ENCODE measurements around the gene EYS.

The EYS gene

DNA sequence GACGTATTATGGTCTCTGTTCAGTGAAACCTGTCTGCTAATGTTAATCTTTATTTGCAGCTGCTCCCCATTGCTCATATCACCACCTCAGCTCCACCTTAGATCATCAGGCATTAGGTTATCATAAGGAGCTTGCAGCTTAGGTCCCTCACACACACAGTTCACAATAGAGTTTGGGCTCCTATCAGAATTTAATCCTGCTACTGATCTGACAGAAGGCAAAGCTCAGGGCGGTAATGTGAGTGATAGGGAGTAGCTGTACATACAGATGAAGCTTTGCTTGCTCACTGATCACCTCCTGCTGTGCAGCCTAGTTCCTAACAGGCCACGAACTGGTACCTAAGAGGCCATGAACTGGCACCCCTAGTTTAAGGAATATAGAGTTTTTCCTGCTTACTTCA, 989.7 kb downstream of the EYS start:
- H3K36me3 ChIP-seq (ENCODE audit: control insufficient read depth in 1 of 2, insufficient read depth in 2 of 2, low read length in 2 of 2) = no peaks in the 10 kb centered on the region
- no peak overlapping the region for H3K27ac ChIP-seq (ENCODE audit: low read depth, low read length)
- no peaks in the 10 kb centered on the region for H3K27me3 ChIP-seq (ENCODE audit: control insufficient read depth in 1 of 2, insufficient read depth in 2 of 2, low read length in 2 of 2)

DNA sequence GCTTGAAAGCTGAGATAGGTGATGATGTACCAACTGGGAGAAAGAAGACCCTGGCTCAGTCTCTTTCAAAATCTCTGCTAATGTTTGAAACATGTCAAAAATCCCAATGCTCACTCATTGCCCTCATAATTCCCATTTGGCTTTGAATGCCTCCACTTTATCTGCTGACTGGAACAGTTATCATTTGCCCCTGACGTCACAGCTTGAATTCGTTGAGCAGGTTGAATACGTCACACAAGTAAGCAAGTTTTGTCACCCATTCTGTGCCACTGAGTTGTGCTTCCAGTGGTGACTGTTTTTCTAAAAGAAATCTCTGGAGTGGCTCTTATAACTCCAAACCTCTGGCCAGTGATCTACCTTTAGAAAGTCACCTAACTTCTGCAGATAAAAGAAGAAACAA, 991.4 kb downstream of the EYS start:
- no peaks in the 10 kb centered on the region for H3K9me3 ChIP-seq (ENCODE audit: control insufficient read depth in 1 of 2, low read length in 2 of 2)
- H3K27ac ChIP-seq (ENCODE audit: low read depth, low read length) = no peak overlapping the region
- H3K36me3 ChIP-seq (ENCODE audit: control insufficient read depth in 1 of 2, insufficient read depth in 2 of 2, low read length in 2 of 2) = no peaks in the 10 kb centered on the region
- H3K9ac ChIP-seq (ENCODE audit: low read depth in 1 of 2, low read length in 2 of 2) = no peak overlapping the region
- H3K4me1 ChIP-seq (ENCODE audit: control insufficient read depth in 1 of 2, insufficient read depth in 2 of 2, low read length in 2 of 2) = no peaks in the 10 kb centered on the region
- no peak overlapping the region for H3K4me3 ChIP-seq (ENCODE audit: low read depth in 1 of 2, low read length in 2 of 2)
- no peaks in the 10 kb centered on the region for H3K27me3 ChIP-seq (ENCODE audit: control insufficient read depth in 1 of 2, insufficient read depth in 2 of 2, low read length in 2 of 2)

More for the DNA sequence above, 989.7 kb downstream of the EYS start:
- Histone ChIP-seq H3K4me1 (ENCODE audit: control insufficient read depth in 1 of 2, insufficient read depth in 2 of 2, low read length in 2 of 2) (no peaks in the 10 kb centered on the region), H3K9me3 (ENCODE audit: control insufficient read depth in 1 of 2, low read length in 2 of 2) (no peaks in the 10 kb centered on the region), H3K9ac (ENCODE audit: low read depth in 1 of 2, low read length in 2 of 2) (no peak overlapping the region), H3K4me3 (ENCODE audit: low read depth in 1 of 2, low read length in 2 of 2) (no peak overlapping the region)

GRCh38 chr6:64714073-64714472, 993.0 kb downstream of the EYS start:
- Histone ChIP-seq H3K36me3 (ENCODE audit: control insufficient read depth in 1 of 2, insufficient read depth in 2 of 2, low read length in 2 of 2) (no peaks in the 10 kb centered on the region), H3K9me3 (ENCODE audit: control insufficient read depth in 1 of 2, low read length in 2 of 2) (no peaks in the 10 kb centered on the region), H3K27me3 (ENCODE audit: control insufficient read depth in 1 of 2, insufficient read depth in 2 of 2, low read length in 2 of 2) (no peaks in the 10 kb centered on the region), H3K4me1 (ENCODE audit: control insufficient read depth in 1 of 2, insufficient read depth in 2 of 2, low read length in 2 of 2) (no peaks in the 10 kb centered on the region), H3K9ac (ENCODE audit: low read depth in 1 of 2, low read length in 2 of 2) (no peak overlapping the region), H3K27ac (ENCODE audit: low read depth, low read length) (no peak overlapping the region), H3K4me3 (ENCODE audit: low read depth in 1 of 2, low read length in 2 of 2) (no peak overlapping the region)

DNA sequence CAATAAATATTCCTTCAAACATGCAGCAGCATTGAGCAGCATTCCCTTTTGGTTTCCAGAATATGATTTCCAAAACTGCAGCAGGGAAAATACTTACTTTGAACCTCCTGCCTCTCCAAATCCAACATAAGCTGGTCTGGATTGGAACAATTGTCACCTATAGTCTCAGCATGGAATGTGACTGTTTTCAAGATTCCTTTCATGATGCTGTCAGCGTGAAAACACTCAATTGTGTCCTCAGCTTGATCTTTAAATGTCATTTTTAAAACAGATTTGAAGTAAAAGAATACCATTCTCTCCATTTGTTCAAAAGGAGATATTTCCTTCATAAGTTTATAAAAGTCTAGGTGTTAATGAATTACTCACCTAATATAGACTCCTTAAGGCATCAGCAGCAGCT, 993.9 kb downstream of the EYS start:
- H3K36me3 ChIP-seq (ENCODE audit: control insufficient read depth in 1 of 2, insufficient read depth in 2 of 2, low read length in 2 of 2) = no peaks in the 10 kb centered on the region
- H3K9me3 ChIP-seq (ENCODE audit: control insufficient read depth in 1 of 2, low read length in 2 of 2) = no peaks in the 10 kb centered on the region
- no peak overlapping the region for H3K9ac ChIP-seq (ENCODE audit: low read depth in 1 of 2, low read length in 2 of 2)
- H3K4me3 ChIP-seq (ENCODE audit: low read depth in 1 of 2, low read length in 2 of 2) = no peak overlapping the region
- H3K27ac ChIP-seq (ENCODE audit: low read depth, low read length) = no peak overlapping the region
- H3K27me3 ChIP-seq (ENCODE audit: control insufficient read depth in 1 of 2, insufficient read depth in 2 of 2, low read length in 2 of 2) = no peaks in the 10 kb centered on the region
- H3K4me1 ChIP-seq (ENCODE audit: control insufficient read depth in 1 of 2, insufficient read depth in 2 of 2, low read length in 2 of 2) = no peaks in the 10 kb centered on the region

GRCh38 chr6:64712606-64713005, 994.4 kb downstream of the EYS start:
- Histone ChIP-seq H3K27me3 (ENCODE audit: control insufficient read depth in 1 of 2, insufficient read depth in 2 of 2, low read length in 2 of 2) (no peaks in the 10 kb centered on the region), H3K4me3 (ENCODE audit: low read depth in 1 of 2, low read length in 2 of 2) (no peak overlapping the region), H3K9me3 (ENCODE audit: control insufficient read depth in 1 of 2, low read length in 2 of 2) (no peaks in the 10 kb centered on the region), H3K9ac (ENCODE audit: low read depth in 1 of 2, low read length in 2 of 2) (no peak overlapping the region), H3K4me1 (ENCODE audit: control insufficient read depth in 1 of 2, insufficient read depth in 2 of 2, low read length in 2 of 2) (no peaks in the 10 kb centered on the region), H3K36me3 (ENCODE audit: control insufficient read depth in 1 of 2, insufficient read depth in 2 of 2, low read length in 2 of 2) (no peaks in the 10 kb centered on the region), H3K27ac (ENCODE audit: low read depth, low read length) (no peak overlapping the region)

GRCh38 chr6:64703922-64704321, 1003.1 kb downstream of the EYS start:
- no peaks in the 10 kb centered on the region for H3K4me1 ChIP-seq (ENCODE audit: control insufficient read depth in 1 of 2, insufficient read depth in 2 of 2, low read length in 2 of 2)
- no peaks in the 10 kb centered on the region for H3K9me3 ChIP-seq (ENCODE audit: control insufficient read depth in 1 of 2, low read length in 2 of 2)
- H3K9ac ChIP-seq (ENCODE audit: low read depth in 1 of 2, low read length in 2 of 2) = no peak overlapping the region
- no peaks in the 10 kb centered on the region for H3K36me3 ChIP-seq (ENCODE audit: control insufficient read depth in 1 of 2, insufficient read depth in 2 of 2, low read length in 2 of 2)
- no peak overlapping the region for H3K27ac ChIP-seq (ENCODE audit: low read depth, low read length)
- H3K27me3 ChIP-seq (ENCODE audit: control insufficient read depth in 1 of 2, insufficient read depth in 2 of 2, low read length in 2 of 2) = no peaks in the 10 kb centered on the region
- H3K4me3 ChIP-seq (ENCODE audit: low read depth in 1 of 2, low read length in 2 of 2) = no peak overlapping the region

GRCh38 chr6:64696053-64696452, 1011.0 kb downstream of the EYS start:
- Histone ChIP-seq H3K27ac (ENCODE audit: low read depth, low read length) (no peak overlapping the region), H3K4me3 (ENCODE audit: low read depth in 1 of 2, low read length in 2 of 2) (no peak overlapping the region), H3K4me1 (ENCODE audit: control insufficient read depth in 1 of 2, insufficient read depth in 2 of 2, low read length in 2 of 2) (no peaks in the 10 kb centered on the region), H3K9me3 (ENCODE audit: control insufficient read depth in 1 of 2, low read length in 2 of 2) (peaks cover 8 to 29% of the 10 kb centered on the region in 2 donors), H3K27me3 (ENCODE audit: control insufficient read depth in 1 of 2, insufficient read depth in 2 of 2, low read length in 2 of 2) (no peaks in the 10 kb centered on the region), H3K9ac (ENCODE audit: low read depth in 1 of 2, low read length in 2 of 2) (no peak overlapping the region), H3K36me3 (ENCODE audit: control insufficient read depth in 1 of 2, insufficient read depth in 2 of 2, low read length in 2 of 2) (no peaks in the 10 kb centered on the region)

- Histone ChIP-seq H3K27me3 (ENCODE audit: control insufficient read depth in 1 of 2, insufficient read depth in 2 of 2, low read length in 2 of 2) (no peaks in the 10 kb centered on the region), H3K9ac (ENCODE audit: low read depth in 1 of 2, low read length in 2 of 2) (no peak overlapping the region), H3K4me3 (ENCODE audit: low read depth in 1 of 2, low read length in 2 of 2) (no peak overlapping the region), H3K9me3 (ENCODE audit: control insufficient read depth in 1 of 2, low read length in 2 of 2) (peaks cover 8 to 29% of the 10 kb centered on the region in 2 donors), H3K27ac (ENCODE audit: low read depth, low read length) (no peak overlapping the region), H3K36me3 (ENCODE audit: control insufficient read depth in 1 of 2, insufficient read depth in 2 of 2, low read length in 2 of 2) (no peaks in the 10 kb centered on the region), H3K4me1 (ENCODE audit: control insufficient read depth in 1 of 2, insufficient read depth in 2 of 2, low read length in 2 of 2) (no peaks in the 10 kb centered on the region)
Observed at GRCh38 chr6:64694356-64694755, 1012.7 kb downstream of the EYS start.

GRCh38 chr6:64691064-64691463, 1016.0 kb downstream of the EYS start:
- H3K9ac ChIP-seq (ENCODE audit: low read depth in 1 of 2, low read length in 2 of 2) = no peak overlapping the region
- H3K4me1 ChIP-seq (ENCODE audit: control insufficient read depth in 1 of 2, insufficient read depth in 2 of 2, low read length in 2 of 2) = no peaks in the 10 kb centered on the region
- peaks cover 4 to 22% of the 10 kb centered on the region in 2 donors for H3K9me3 ChIP-seq (ENCODE audit: control insufficient read depth in 1 of 2, low read length in 2 of 2)
- no peak overlapping the region for H3K27ac ChIP-seq (ENCODE audit: low read depth, low read length)
- H3K36me3 ChIP-seq (ENCODE audit: control insufficient read depth in 1 of 2, insufficient read depth in 2 of 2, low read length in 2 of 2) = no peaks in the 10 kb centered on the region
- no peak overlapping the region for H3K4me3 ChIP-seq (ENCODE audit: low read depth in 1 of 2, low read length in 2 of 2)
- no peaks in the 10 kb centered on the region for H3K27me3 ChIP-seq (ENCODE audit: control insufficient read depth in 1 of 2, insufficient read depth in 2 of 2, low read length in 2 of 2)

DNA sequence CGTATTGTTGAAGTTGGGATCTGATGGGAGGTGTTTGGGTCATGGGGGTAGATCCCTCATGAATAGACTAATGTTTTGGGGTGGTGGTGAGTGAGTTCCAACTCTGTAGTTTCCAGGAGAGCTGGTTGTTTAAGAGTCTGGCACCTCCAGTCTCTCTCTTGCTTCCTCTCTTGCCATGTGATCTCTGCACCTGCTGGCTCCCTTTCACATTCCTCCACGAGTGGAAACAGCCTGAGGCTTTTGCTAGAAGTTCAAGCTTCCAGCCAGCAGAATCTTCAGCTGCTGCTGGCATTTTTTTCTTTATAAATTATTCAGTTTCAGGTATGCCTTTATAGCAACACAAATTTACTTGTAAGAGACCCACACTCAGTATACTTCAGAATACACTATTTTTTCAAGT, 1021.6 kb downstream of the EYS start:
- no peaks in the 10 kb centered on the region for H3K4me1 ChIP-seq (ENCODE audit: control insufficient read depth in 1 of 2, insufficient read depth in 2 of 2, low read length in 2 of 2)
- no peak overlapping the region for H3K9ac ChIP-seq (ENCODE audit: low read depth in 1 of 2, low read length in 2 of 2)
- H3K9me3 ChIP-seq (ENCODE audit: control insufficient read depth in 1 of 2, low read length in 2 of 2) = no peaks in the 10 kb centered on the region
- H3K27ac ChIP-seq (ENCODE audit: low read depth, low read length) = no peak overlapping the region
- H3K4me3 ChIP-seq (ENCODE audit: low read depth in 1 of 2, low read length in 2 of 2) = no peak overlapping the region
- H3K27me3 ChIP-seq (ENCODE audit: control insufficient read depth in 1 of 2, insufficient read depth in 2 of 2, low read length in 2 of 2) = no peaks in the 10 kb centered on the region
- H3K36me3 ChIP-seq (ENCODE audit: control insufficient read depth in 1 of 2, insufficient read depth in 2 of 2, low read length in 2 of 2) = no peaks in the 10 kb centered on the region

GRCh38 chr6:64683682-64684081, 1023.3 kb downstream of the EYS start:
- no peak overlapping the region for H3K9ac ChIP-seq (ENCODE audit: low read depth in 1 of 2, low read length in 2 of 2)
- H3K4me3 ChIP-seq (ENCODE audit: low read depth in 1 of 2, low read length in 2 of 2) = no peak overlapping the region
- no peak overlapping the region for H3K27ac ChIP-seq (ENCODE audit: low read depth, low read length)
- H3K36me3 ChIP-seq (ENCODE audit: control insufficient read depth in 1 of 2, insufficient read depth in 2 of 2, low read length in 2 of 2) = no peaks in the 10 kb centered on the region
- H3K9me3 ChIP-seq (ENCODE audit: control insufficient read depth in 1 of 2, low read length in 2 of 2) = no peaks in the 10 kb centered on the region
- no peaks in the 10 kb centered on the region for H3K27me3 ChIP-seq (ENCODE audit: control insufficient read depth in 1 of 2, insufficient read depth in 2 of 2, low read length in 2 of 2)
- H3K4me1 ChIP-seq (ENCODE audit: control insufficient read depth in 1 of 2, insufficient read depth in 2 of 2, low read length in 2 of 2) = no peaks in the 10 kb centered on the region
